Measurements from ENCODE around the gene MUC21. TPM values are rescaled to one million over a fixed set of nuclear protein-coding genes. Genes with fewer than 3 reads are reported as not detected.

The MUC21 gene
- total RNA-seq, 1 experiment from 2014 or later: not detected

DNA sequence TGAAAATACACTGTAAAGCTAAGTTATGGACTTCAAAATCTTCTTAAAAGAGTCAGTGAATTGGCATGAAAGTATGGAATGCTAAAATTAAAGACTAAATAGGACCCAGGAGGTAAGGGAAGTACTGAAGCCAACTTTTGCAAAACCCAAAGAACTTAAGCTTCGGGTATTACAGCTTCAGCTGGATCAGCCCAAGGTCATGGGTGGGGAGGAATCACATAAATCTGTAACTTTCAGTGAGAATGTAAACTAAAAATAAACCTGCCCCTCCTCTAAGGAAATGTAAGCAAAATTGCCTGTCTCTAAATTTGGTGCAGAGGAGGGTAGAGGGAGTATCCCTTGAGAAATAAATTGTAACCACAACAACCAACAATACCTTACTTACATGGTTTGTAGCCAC, 4.4 kb upstream of the MUC21 start:
- BruUV-seq (replicated peaks): no TSS peak
- Histone ChIP-seq H3K36me3 (ENCODE audit: insufficient read depth, low read length, poor library complexity, severe bottlenecking) (no peaks in the 10 kb centered on the region), H3K4me1 (ENCODE audit: insufficient read depth, low read length, poor library complexity, severe bottlenecking) (peaks cover 11% of the 10 kb centered on the region), H3K9me3 (ENCODE audit: low read depth, low read length, poor library complexity, severe bottlenecking) (no peaks in the 10 kb centered on the region), H3K4me3 (ENCODE audit: low read depth, low read length, poor library complexity, severe bottlenecking) (no peak overlapping the region), H3K27me3 (replicated peaks; ENCODE audit: insufficient read depth, low read depth, low read length, poor library complexity) (no peaks in the 10 kb centered on the region), H3K27ac (ENCODE audit: low read depth, low read length, poor library complexity, severe bottlenecking) (no peak overlapping the region)
- intact Hi-C loops (cut with micrococcal nuclease; ENCODE audit: unreplicated experiment): no loop called here
- TF ChIP-seq CTCF (conservative IDR thresholded peaks at IDR 0.05; ENCODE audit: low read depth, low read length) (no peak), EZH2 (IDR thresholded peaks at IDR 0.05; ENCODE audit: borderline replicate concordance, low read depth, low read length, poor library complexity, severe bottlenecking) (no peak)
- no peak for DNase-seq (ENCODE audit: low spot score)
- CTCF ChIA-PET: no interaction called here
- POLR2A ChIA-PET (ENCODE audit: low non-redundant PET): no interaction called here

DNA sequence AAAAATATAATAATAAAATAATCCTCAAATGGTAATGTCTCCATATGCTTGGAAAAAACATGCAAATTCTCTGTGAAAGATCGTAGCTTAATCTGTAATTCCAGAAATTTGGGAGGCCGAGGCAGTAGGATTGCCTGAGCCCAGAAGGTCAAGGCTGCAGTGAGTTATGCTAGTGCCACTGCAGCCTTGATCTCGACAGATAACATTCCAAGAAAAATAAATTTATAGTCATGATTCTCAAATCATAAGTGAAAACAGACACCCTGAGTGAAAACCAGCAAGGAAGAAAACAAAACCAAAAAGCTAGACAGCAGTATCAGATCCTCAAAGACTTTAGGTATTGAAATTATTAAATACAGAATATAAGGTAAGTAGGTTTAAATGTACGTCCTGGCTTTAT, 3.8 kb upstream of the MUC21 start:
- ChIA-PET POLR2A (ENCODE audit: low non-redundant PET) (no interaction called here), CTCF (no interaction called here)
- no peaks in the 10 kb centered on the region for H3K36me3 ChIP-seq (ENCODE audit: insufficient read depth, low read length, poor library complexity, severe bottlenecking)
- DNase-seq (ENCODE audit: low spot score): no peak
- no peak overlapping the region for H3K27ac ChIP-seq (ENCODE audit: low read depth, low read length, poor library complexity, severe bottlenecking)
- TF ChIP-seq EZH2 (IDR thresholded peaks at IDR 0.05; ENCODE audit: borderline replicate concordance, low read depth, low read length, poor library complexity, severe bottlenecking): no peak
- TF ChIP-seq CTCF (conservative IDR thresholded peaks at IDR 0.05; ENCODE audit: low read depth, low read length): no peak
- H3K4me3 ChIP-seq (ENCODE audit: low read depth, low read length, poor library complexity, severe bottlenecking): no peak overlapping the region
- intact Hi-C loops (cut with micrococcal nuclease; ENCODE audit: unreplicated experiment): no loop called here
- H3K4me1 ChIP-seq (ENCODE audit: insufficient read depth, low read length, poor library complexity, severe bottlenecking): peaks cover 11% of the 10 kb centered on the region
- no peaks in the 10 kb centered on the region for H3K9me3 ChIP-seq (ENCODE audit: low read depth, low read length, poor library complexity, severe bottlenecking)
- no peaks in the 10 kb centered on the region for H3K27me3 ChIP-seq (replicated peaks; ENCODE audit: insufficient read depth, low read depth, low read length, poor library complexity)
- no TSS peak for BruUV-seq (replicated peaks)

DNA sequence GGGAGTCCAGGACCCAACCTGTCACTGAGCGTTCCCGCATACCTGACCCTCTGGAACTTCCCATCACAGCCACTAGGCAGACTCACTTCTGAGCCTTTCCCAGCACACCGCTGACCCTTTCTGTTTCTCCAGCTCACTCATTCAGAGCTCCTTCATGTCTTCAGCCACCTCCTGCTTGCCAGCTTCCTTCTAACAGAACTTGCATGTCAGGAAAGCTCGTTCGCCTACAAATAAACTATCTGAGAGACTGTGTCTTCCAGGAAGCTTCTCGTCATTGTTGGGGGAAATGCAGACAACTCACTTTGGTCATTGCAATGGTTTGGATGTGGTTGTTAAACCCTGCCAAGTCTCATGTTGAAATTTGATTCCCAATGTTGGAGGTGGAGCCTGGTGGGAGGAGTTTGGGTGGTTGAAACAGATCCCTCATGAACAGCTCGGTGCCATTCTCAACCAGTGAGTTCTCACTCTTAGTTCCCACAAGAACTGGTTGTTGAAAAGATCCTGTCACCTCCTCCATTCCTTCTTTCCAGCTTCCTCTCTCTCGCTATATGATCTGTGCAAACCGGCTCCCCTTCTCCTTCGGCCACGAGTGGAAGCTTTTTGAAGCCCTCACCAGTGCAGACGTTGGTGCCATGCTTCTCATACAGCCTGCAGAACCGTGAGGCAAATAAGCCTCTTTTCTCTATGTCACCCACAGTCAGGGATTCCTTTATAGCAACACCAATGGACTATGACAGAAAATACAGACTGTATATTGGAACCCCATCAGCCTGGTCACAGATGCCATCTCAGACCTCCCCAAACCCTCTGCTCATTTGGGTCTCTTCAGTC, 1.4 kb upstream of the MUC21 start:
- no peaks in the 10 kb centered on the region for H3K36me3 ChIP-seq (ENCODE audit: insufficient read depth, low read length, poor library complexity, severe bottlenecking)
- intact Hi-C loops (cut with micrococcal nuclease; ENCODE audit: unreplicated experiment): no loop called here
- POLR2A ChIA-PET (ENCODE audit: low non-redundant PET): no interaction called here
- DNase-seq (ENCODE audit: low spot score): peak; percentile 79
- CTCF ChIA-PET: interaction anchor here (0.7 kb wide), 1 partner anchor 105 kb away, joined by 5 read pairs; no protein-coding TSS in a partner anchor
- peak overlapping the region; percentile 28 for H3K27ac ChIP-seq (ENCODE audit: low read depth, low read length, poor library complexity, severe bottlenecking)
- no peaks in the 10 kb centered on the region for H3K9me3 ChIP-seq (ENCODE audit: low read depth, low read length, poor library complexity, severe bottlenecking)
- H3K4me3 ChIP-seq (ENCODE audit: low read depth, low read length, poor library complexity, severe bottlenecking): peak overlapping the region; percentile 28
- no peaks in the 10 kb centered on the region for H3K27me3 ChIP-seq (replicated peaks; ENCODE audit: insufficient read depth, low read depth, low read length, poor library complexity)
- H3K4me1 ChIP-seq (ENCODE audit: insufficient read depth, low read length, poor library complexity, severe bottlenecking): peaks cover 11% of the 10 kb centered on the region
- no TSS peak for BruUV-seq (replicated peaks)
- TF ChIP-seq EZH2 (IDR thresholded peaks at IDR 0.05; ENCODE audit: borderline replicate concordance, low read depth, low read length, poor library complexity, severe bottlenecking): no peak
- peak; percentile 29; the same call in 1 of the 2 replicates for TF ChIP-seq CTCF (conservative IDR thresholded peaks at IDR 0.05; ENCODE audit: low read depth, low read length)

Data from A673 (cell line).